Body of pancreas (tissue), 4 donors: Measurements from ENCODE around the gene DYNLT3.

Experiments used
- CTCF ChIP-seq, 7 experiments: fragments of 450-650 bp in 4 of 7; fragments of 200-600 bp in 3 of 7; sonication (generic) in 3 of 7; IDR thresholded peaks; one replicate each; pipeline ENCODE4 v1.5.1; 2016 to 2019; ENCODE audit warnings: antibody characterized with exemption in 7 of 7
- POLR2A ChIP-seq, 3 donors: fragments of 450-650 bp; IDR thresholded peaks; one replicate each; pipeline ENCODE4 v1.6.1; 2016; ENCODE audit warnings: antibody characterized with exemption in 3 of 3, mild to moderate bottlenecking in 2 of 3

- TF ChIP-seq POLR2A (IDR thresholded peaks at IDR 0.05) (no peak), CTCF (IDR thresholded peaks at IDR 0.05) (no peak)
Observed at GRCh38 chrX:37816766-37817165, 30.6 kb downstream of the DYNLT3 start.
